PC-3 (cell line): ENCODE measurements around the gene ADD1.

ENCODE experiments used
- CTCF ChIP-seq: fragments of 300-600 bp; sonication (generic); conservative IDR thresholded peaks from 2 replicates; pipeline ENCODE4 v1.5.1; 2017; ENCODE audit warnings: antibody characterized with exemption, low read depth, mild to moderate bottlenecking, low read length
- EZH2 ChIP-seq: fragments of 300-600 bp; sonication (generic); IDR thresholded peaks from one replicate; pipeline ENCODE4 v1.6.1; 2017; ENCODE audit warnings: antibody characterized with exemption, mild to moderate bottlenecking, low read length; ENCODE audit not compliant: unreplicated experiment

- TF ChIP-seq CTCF: no peak
- no peak for TF ChIP-seq EZH2
Measured at GRCh38 chr4:2833671-2834000, 10.0 kb upstream of the ADD1 start.
